ENCODE data around the gene CARD8.

Gene CARD8

DNA sequence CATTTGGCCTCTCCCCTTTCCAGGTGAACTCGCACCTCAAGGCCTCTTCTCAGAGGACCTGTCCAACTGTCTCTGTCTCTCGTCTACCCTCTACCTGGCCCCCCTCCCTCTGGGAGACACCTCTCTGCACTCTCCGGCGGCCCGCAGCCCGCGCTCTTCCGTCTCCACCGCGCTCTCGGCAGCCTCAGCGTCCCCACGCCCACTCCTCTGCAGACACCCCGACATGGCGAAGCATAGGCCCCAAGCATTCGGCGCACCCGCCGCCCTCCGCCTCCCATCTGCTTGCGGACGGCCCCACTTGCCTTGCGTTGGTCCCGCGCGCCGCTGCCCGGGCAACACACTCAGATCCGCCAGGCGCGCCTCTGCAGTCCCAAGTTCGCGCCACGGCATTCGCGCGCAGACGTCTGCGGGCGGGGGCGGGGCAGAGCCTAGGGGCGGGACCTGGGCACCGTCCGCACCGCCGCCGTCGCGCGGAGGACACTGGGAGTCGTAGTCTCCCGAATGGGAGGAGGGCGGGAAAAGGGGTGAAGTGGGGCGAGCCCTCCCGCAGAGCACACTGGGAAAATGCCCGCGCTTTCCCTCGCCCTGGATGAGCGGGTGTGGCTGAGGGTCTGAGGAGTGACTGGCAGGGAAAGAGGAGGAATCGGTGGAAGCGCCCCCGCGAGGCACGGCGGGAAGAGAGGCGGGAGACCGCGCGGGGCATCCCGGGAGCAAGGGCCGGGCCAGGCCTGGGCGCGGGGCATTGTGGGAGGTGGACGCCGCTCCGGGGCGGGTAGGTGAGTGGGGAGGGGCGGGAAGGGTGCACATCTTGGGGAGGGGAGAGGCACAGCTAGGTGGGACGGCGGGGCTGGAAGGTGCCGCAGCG, 85.5 kb downstream of the CARD8 start, which contains the start of the genes LIG1 and ZSWIM9:
LIG1 (minus strand) TSS at position 406 of the 865 bp plus-strand sequence. CDS start 4,778 bp downstream, outside the sequence.
ZSWIM9 (plus strand) TSS at position 742 of the 865 bp plus-strand sequence. CDS start 1,123 bp downstream, outside the sequence.
- DNase-seq = peak; percentile 93

DNA sequence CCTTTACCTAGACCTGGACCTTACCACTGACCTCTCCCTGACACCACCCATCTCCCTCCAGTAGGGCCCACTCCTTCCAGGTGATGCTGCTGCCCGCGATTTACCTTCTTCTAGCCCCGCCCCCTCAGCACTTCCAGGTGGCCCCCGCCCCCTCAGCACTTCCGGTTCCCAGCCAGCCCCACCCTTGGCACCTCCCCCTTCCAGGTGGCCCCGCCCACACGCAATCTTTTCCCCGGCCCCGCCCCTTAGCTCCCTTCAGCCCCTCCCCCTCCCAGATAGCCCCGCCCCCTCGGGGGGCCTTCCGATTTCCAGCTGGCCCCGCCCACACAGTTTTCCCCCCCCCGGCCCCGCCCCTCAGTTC, 86.2 kb downstream of the CARD8 start:
- DNase-seq = peak; percentile 41

DNA sequence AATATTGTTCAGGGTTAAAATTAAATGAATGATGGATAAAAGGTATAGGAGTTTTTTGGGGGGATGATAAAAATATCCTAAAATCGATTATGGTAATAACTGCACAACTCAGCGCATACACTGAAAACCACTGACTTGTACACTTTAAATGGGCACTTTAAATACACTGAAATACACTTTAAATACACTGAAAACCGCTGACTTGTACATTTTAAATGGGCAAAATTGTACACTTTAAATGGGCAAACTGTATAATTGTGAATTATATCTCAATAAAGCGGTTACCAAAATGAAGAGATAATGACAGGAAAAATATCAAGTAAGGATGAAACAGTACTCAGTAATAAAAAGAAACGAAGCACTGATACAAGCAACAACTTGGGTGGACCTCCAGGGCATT, 87.0 kb downstream of the CARD8 start:
- DNase-seq = no peak

DNA sequence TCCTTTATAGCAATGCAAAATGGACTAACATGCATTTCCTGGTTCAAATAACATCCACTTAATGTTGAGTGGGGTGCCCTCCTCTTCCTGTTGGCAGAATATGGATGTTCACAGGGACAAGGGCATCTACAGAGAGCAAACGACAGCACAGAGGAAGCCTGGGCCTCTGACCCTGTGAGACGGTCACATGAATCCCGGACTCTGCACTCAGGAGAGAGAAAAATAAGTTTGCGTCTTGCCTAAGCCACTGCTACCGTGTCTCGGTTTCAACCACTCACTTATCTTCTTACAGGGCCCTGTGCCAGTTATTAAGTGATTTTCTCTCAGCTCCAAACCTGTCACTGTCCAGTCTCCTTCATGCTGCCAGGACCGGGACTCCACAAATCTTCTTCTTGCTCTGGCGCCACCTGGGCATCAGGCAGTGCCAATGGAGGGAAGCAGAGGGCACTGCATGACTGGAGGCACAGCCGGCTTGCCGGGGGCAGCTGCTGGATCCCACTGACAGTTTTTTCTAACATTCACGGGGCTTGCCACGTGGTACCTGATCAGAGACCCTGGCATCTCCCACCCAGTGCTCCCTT, 97.4 kb downstream of the CARD8 start:
- no peak for DNase-seq

Data from 8988T (cell line).